Neural progenitor cell (in vitro differentiated cells): Measurements from ENCODE around the gene RSPH10B2.
"Not testable (repeated sequence)": the region's sequence is repeated elsewhere in the genome, so short reads cannot be mapped to it uniquely, and the experiment has no call there.

Experiments used
- EZH2 ChIP-seq: fragments of 200-600 bp; sonication (generic); IDR thresholded peaks from 2 replicates; pipeline ENCODE4 v1.6.1; 2017; ENCODE audit warnings: antibody characterized with exemption, mild to moderate bottlenecking, moderate library complexity
- EZH2phosphoT487 ChIP-seq: fragments of 200-600 bp; sonication (generic); IDR thresholded peaks from 2 replicates; pipeline ENCODE4 v1.6.1; 2017; ENCODE audit warnings: antibody characterized with exemption
- TF ChIP-seq, protein P1 (sequence below): fragments of 200-600 bp; sonication (generic); IDR thresholded peaks from 2 replicates; pipeline ENCODE4 v1.5.1; 2017; ENCODE audit warnings: antibody characterized with exemption, mild to moderate bottlenecking

DNA sequence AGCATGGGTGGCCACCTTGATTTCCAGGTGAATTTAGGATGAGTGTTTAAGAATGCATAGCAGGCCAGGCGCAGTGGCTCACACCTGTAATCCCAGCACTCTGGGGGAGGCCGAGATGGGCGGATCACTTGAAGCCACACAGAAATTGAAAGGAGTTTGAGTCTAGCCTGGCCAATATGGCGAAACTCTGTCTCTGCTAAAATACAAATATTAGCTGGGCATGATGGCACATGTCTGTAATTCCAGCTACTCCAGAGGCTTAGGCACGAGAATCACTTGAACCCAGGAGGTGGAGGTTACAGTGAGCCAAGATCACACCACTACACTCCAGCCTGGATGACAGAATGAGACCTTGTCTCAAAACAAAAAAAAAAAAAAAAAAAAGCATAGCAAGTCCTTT is 27.6 kb upstream of the RSPH10B2 start:
- TF ChIP-seq, protein P1, sequence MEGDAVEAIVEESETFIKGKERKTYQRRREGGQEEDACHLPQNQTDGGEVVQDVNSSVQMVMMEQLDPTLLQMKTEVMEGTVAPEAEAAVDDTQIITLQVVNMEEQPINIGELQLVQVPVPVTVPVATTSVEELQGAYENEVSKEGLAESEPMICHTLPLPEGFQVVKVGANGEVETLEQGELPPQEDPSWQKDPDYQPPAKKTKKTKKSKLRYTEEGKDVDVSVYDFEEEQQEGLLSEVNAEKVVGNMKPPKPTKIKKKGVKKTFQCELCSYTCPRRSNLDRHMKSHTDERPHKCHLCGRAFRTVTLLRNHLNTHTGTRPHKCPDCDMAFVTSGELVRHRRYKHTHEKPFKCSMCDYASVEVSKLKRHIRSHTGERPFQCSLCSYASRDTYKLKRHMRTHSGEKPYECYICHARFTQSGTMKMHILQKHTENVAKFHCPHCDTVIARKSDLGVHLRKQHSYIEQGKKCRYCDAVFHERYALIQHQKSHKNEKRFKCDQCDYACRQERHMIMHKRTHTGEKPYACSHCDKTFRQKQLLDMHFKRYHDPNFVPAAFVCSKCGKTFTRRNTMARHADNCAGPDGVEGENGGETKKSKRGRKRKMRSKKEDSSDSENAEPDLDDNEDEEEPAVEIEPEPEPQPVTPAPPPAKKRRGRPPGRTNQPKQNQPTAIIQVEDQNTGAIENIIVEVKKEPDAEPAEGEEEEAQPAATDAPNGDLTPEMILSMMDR, result not testable (repeated sequence)
- TF ChIP-seq EZH2, EZH2phosphoT487: not testable (repeated sequence)
